HCT116 (cell line): ENCODE measurements around the gene SELP. TPM values are rescaled to one million over a fixed set of nuclear protein-coding genes. Genes with fewer than 3 reads are reported as not detected.

Experiments
- ATAC-seq: fragments of 200-7000 bp; cut with Tn5 transposase; 2 replicates; pipeline ENCODE4 v1.9.1; 2020; ENCODE audit warnings: mild to moderate bottlenecking, moderate library complexity
- BruUV-seq: library from RNA; stranded (reverse); fragments of 400-500 nt; replicated peaks from 2 replicates; lab custom pipeline; 2021; lab: Mats Ljungman, UMichigan
- CTCF ChIA-PET: fragments of 300-600 bp; sonication (Branson Sonifier 250); formaldehyde crosslinking; loops from one replicate; lab custom pipeline; 2021; ENCODE audit warnings: antibody characterized with exemption; lab: Charles Lee
- POLR2A ChIA-PET: fragments of 300-600, 350-600 bp; sonication (Branson Sonifier 250); formaldehyde crosslinking; loops from one replicate; lab custom pipeline; 2021; ENCODE audit warnings: antibody characterized with exemption; lab: Charles Lee
- RAD21 ChIA-PET, 2 experiments: fragments of 300-600 bp; sonication (Branson Sonifier 250); formaldehyde crosslinking; loops; one replicate each; lab custom pipeline; 2023; ENCODE audit warnings: low total read pairs in 2 of 2; ENCODE audit not compliant: uncharacterized antibody in 2 of 2, unreplicated experiment in 2 of 2, low non-redundant PET in 1 of 2; lab: Charles Lee
- DNase-seq: peaks from one replicate; pipeline ENCODE4 v3.0.0-alpha.2; 2010; ENCODE audit warnings: low read depth, low spot score
- H2AFZ ChIP-seq: fragments of 200-600 bp; shearing (Covaris generic), sonication (generic); 2 replicates; pipeline ENCODE4 v1.6.1; 2017; ENCODE audit warnings: low read depth, mixed run types, mixed read lengths, antibody characterized with exemption, low read length; ENCODE audit not compliant: poor library complexity, severe bottlenecking
- H3K27ac ChIP-seq: 2 replicates; pipeline ENCODE4 v1.5.1; 2012; ENCODE audit warnings: low read depth, low read length
- H3K27me3 ChIP-seq: fragments of 200-600 bp; sonication (generic); 2 replicates; pipeline ENCODE4 v1.6.1; 2016; ENCODE audit warnings: mixed run types, low read length, mixed read lengths; ENCODE audit not compliant: insufficient read depth
- H3K36me3 ChIP-seq, 2 experiments: fragments of 200-500 bp in 1 of 2; fragments of 200-600 bp in 1 of 2; sonication (Bioruptor generic) in 1 of 2; sonication (generic) in 1 of 2; 2 replicates each; pipeline versions ENCODE4 v1.5.1 to v1.6.1; 2014 to 2016; ENCODE audit warnings: low read length in 2 of 2, inconsistent platforms in 1 of 2, mixed read lengths in 1 of 2, mixed run types in 1 of 2; ENCODE audit not compliant: insufficient read depth in 2 of 2, control insufficient read depth in 1 of 2
- H3K4me1 ChIP-seq, 2 experiments: fragments of 200-600 bp in 1 of 2; sonication (generic) in 1 of 2; 2 replicates each; pipeline versions ENCODE4 v1.5.1 to v1.6.1; 2012 to 2017; ENCODE audit warnings: low read length in 2 of 2, inconsistent platforms in 1 of 2, mild to moderate bottlenecking in 1 of 2, mixed read lengths in 1 of 2, mixed run types in 1 of 2, moderate library complexity in 1 of 2; ENCODE audit not compliant: insufficient read depth in 2 of 2, control insufficient read depth in 1 of 2
- H3K4me2 ChIP-seq: fragments of 200-600 bp; sonication (generic); 2 replicates; pipeline ENCODE4 v1.6.1; 2017; ENCODE audit warnings: mixed run types, low read length, mixed read lengths
- H3K4me3 ChIP-seq, 2 experiments: fragments of 200-600 bp in 1 of 2; sonication (generic) in 1 of 2; replicated peaks in 1 of 2; 2 replicates each; pipeline ENCODE4 v1.5.1; 2011 to 2016; ENCODE audit warnings: low read length in 2 of 2, control low read depth in 1 of 2, low read depth in 1 of 2, mild to moderate bottlenecking in 1 of 2, mixed read lengths in 1 of 2, mixed run types in 1 of 2
- H3K79me2 ChIP-seq: fragments of 200-600 bp; sonication (generic); 2 replicates; pipeline ENCODE4 v1.6.1; 2017; ENCODE audit warnings: mild to moderate bottlenecking, mixed run types, low read length, moderate library complexity, mixed read lengths; ENCODE audit not compliant: insufficient read depth
- H3K9ac ChIP-seq: fragments of 200-600 bp; sonication (generic); 2 replicates; pipeline ENCODE4 v1.6.1; 2016; ENCODE audit warnings: low read length, mixed read lengths
- H3K9me2 ChIP-seq: fragments of 200-600 bp; sonication (generic), shearing (Covaris generic); 2 replicates; pipeline ENCODE4 v1.6.1; 2017; ENCODE audit warnings: mixed run types, mild to moderate bottlenecking, moderate library complexity; ENCODE audit not compliant: insufficient read depth
- H3K9me3 ChIP-seq, 2 experiments: fragments of 200-500 bp in 1 of 2; fragments of 200-600 bp in 1 of 2; sonication (Bioruptor generic) in 1 of 2; sonication (generic) in 1 of 2; 2 replicates each; pipeline ENCODE4 v1.6.1; 2014 to 2017; ENCODE audit warnings: low read length in 2 of 2, mixed read lengths in 2 of 2, inconsistent platforms in 1 of 2, low read depth in 1 of 2, mild to moderate bottlenecking in 1 of 2, mixed run types in 1 of 2, moderate library complexity in 1 of 2; ENCODE audit not compliant: control insufficient read depth in 1 of 2, insufficient read depth in 1 of 2
- H4K20me1 ChIP-seq: fragments of 200-600 bp; sonication (generic), shearing (Covaris generic); 2 replicates; pipeline ENCODE4 v1.6.1; 2017; ENCODE audit warnings: mixed run types, mild to moderate bottlenecking, moderate library complexity; ENCODE audit not compliant: insufficient read depth
- CBX3 ChIP-seq: IDR thresholded peaks from 2 replicates; pipeline ENCODE4 v1.6.1; 2012; ENCODE audit warnings: low read depth
- EZH2 ChIP-seq: fragments of 200-600 bp; sonication (generic); IDR thresholded peaks from 2 replicates; pipeline ENCODE4 v1.6.1; 2017; ENCODE audit warnings: antibody characterized with exemption, mixed run types
- FOSL1 ChIP-seq: IDR thresholded peaks from 2 replicates; pipeline ENCODE4 v1.6.1; 2012; ENCODE audit warnings: low read depth
- JUND ChIP-seq: IDR thresholded peaks from 2 replicates; pipeline ENCODE4 v1.6.1; 2012
- POLR2A ChIP-seq: IDR thresholded peaks from 2 replicates; pipeline ENCODE4 v1.7.0; 2011; ENCODE audit warnings: borderline replicate concordance; ENCODE audit not compliant: insufficient read depth, insufficient read length; ENCODE audit errors: extremely low read depth
- POLR2AphosphoS5 ChIP-seq: IDR thresholded peaks from 2 replicates; pipeline ENCODE4 v1.6.1; 2011; ENCODE audit warnings: mild to moderate bottlenecking, low read depth, low read length, moderate library complexity
- RAD21 ChIP-seq: IDR thresholded peaks from 2 replicates; pipeline ENCODE4 v1.6.1; 2012; ENCODE audit warnings: low read depth, mild to moderate bottlenecking
- SIN3A ChIP-seq: IDR thresholded peaks from 2 replicates; pipeline ENCODE4 v1.6.1; 2012; ENCODE audit warnings: low read depth
- SP1 ChIP-seq: IDR thresholded peaks from 2 replicates; pipeline ENCODE4 v1.6.1; 2012; ENCODE audit warnings: low read depth
- TCF7L2 ChIP-seq: IDR thresholded peaks from 2 replicates; pipeline ENCODE4 v1.7.0; 2011; ENCODE audit warnings: borderline replicate concordance, inconsistent platforms; ENCODE audit not compliant: insufficient read depth, insufficient read length; ENCODE audit errors: extremely low read depth
- YY1 ChIP-seq: IDR thresholded peaks from 2 replicates; pipeline ENCODE4 v1.6.1; 2011; ENCODE audit warnings: low read length, low read depth, moderate library complexity, mild to moderate bottlenecking; ENCODE audit not compliant: insufficient replicate concordance; ENCODE audit errors: extremely low read depth
- ZFX ChIP-seq: fragments of 450-650 bp; IDR thresholded peaks from 2 replicates; pipeline ENCODE4 v1.6.1; 2017
- intact Hi-C: fragments of 100-400 bp; cut with micrococcal nuclease; formaldehyde crosslinking; loops from 2 replicates; pipeline ENCODE4 v1.10.0; 2022
- total RNA-seq: library from RNA; stranded (reverse); gene quantifications from one replicate; pipeline ENCODE4 v1.2.1, GENCODE V29; 2021; ENCODE audit not compliant: unreplicated experiment
- TF ChIP-seq, protein P1 (sequence below): IDR thresholded peaks from 2 replicates; pipeline ENCODE4 v1.6.1; 2012
- TF ChIP-seq, protein P2 (sequence below): IDR thresholded peaks from 2 replicates; pipeline ENCODE4 v1.6.1; 2011; ENCODE audit warnings: mild to moderate bottlenecking, low read length, moderate library complexity; ENCODE audit not compliant: insufficient replicate concordance; ENCODE audit errors: extremely low read depth
- TF ChIP-seq, protein P3 (sequence below), 3 experiments: fragments of 200-600 bp in 1 of 3; sonication (generic) in 1 of 3; IDR thresholded peaks in 2 of 3; conservative IDR thresholded peaks in 1 of 3; 2 replicates each; pipeline ENCODE4 v1.5.1; 2012 to 2017; ENCODE audit warnings: low read depth in 2 of 3, low read length in 2 of 3, antibody characterized with exemption in 1 of 3, borderline replicate concordance in 1 of 3, control low read depth in 1 of 3, mild to moderate bottlenecking in 1 of 3, mixed read lengths in 1 of 3, mixed run types in 1 of 3, moderate library complexity in 1 of 3; ENCODE audit not compliant: insufficient read depth in 1 of 3

Gene SELP
- total RNA-seq, 1 experiment from 2014 or later, result not detected

DNA sequence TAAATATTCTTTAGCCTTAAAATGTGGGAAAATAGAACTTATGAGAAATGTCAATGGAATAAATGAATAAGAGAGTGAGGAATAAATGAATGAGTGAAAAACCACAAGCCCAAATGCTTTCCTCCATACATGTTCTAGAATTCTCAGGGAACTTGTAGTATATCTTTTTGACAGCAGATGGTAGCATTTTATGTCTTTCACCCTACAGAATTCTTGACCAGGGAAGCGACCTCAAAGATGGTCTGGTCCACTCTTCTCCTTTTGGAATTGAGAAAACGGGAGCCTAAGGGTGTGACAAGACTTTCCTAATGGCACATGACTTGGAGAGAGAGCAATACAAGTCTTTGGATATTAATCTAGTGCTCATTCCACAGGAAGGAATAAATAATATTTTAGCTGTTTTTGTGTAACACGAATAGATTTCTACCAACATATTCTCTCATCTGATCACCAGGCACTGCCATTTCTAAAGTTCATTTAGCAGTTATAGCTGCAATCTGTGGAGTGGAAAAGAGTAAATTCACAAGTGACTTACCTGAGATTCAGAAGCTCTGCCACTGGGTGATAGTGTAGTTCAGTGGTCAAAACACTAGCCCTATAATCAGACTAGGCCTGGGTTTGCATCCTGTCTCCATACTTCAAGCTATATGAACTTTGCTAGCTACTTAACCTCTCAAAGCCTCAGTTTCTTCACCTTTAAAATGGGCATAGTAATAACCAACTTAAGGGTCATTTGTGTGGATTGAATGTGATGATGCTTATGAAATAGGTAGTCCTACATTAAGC, 28.6 kb downstream of the SELP start:
- BruUV-seq, result no TSS peak
- no peaks in the 10 kb centered on the region for H3K36me3 ChIP-seq
- no peak overlapping the region for H3K4me3 ChIP-seq
- H3K4me1 ChIP-seq, result no peaks in the 10 kb centered on the region
- H3K9me3 ChIP-seq, result no peaks in the 10 kb centered on the region
- CTCF ChIA-PET, result interaction anchor here (0.9 to 2.2 kb wide), 4 partner anchors 109 to 208 kb away, joined by 3 to 21 read pairs (median 10); no protein-coding TSS in a partner anchor
- DNase-seq, result no peak
- H3K9ac ChIP-seq, result no peak overlapping the region
- RAD21 ChIA-PET, result interaction anchor here in 1 of 2 experiments (0.9 kb wide), 1 partner anchor 208 kb away, joined by 3 read pairs; no protein-coding TSS in a partner anchor
- H3K9me2 ChIP-seq, result no peaks in the 10 kb centered on the region
- intact Hi-C loops, result loop anchor here (1.0 to 5.0 kb wide), 3 partner anchors 110 to 1281 kb away; partner anchors contain the start of gene SELL
- ATAC-seq, result peak; percentile 67
- POLR2A ChIA-PET, result no interaction called here
- H3K4me2 ChIP-seq, result no peak overlapping the region
- TF ChIP-seq YY1 (no peak), SIN3A (no peak), SP1 (no peak), RAD21 (peak; percentile 73), FOSL1 (no peak), POLR2AphosphoS5 (no peak), POLR2A (no peak), ZFX (no peak), CBX3 (no peak), JUND (no peak), TCF7L2 (no peak), EZH2 (no peak)
- TF ChIP-seq, protein P1, sequence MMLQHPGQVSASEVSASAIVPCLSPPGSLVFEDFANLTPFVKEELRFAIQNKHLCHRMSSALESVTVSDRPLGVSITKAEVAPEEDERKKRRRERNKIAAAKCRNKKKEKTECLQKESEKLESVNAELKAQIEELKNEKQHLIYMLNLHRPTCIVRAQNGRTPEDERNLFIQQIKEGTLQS, result no peak
- TF ChIP-seq, protein P2, sequence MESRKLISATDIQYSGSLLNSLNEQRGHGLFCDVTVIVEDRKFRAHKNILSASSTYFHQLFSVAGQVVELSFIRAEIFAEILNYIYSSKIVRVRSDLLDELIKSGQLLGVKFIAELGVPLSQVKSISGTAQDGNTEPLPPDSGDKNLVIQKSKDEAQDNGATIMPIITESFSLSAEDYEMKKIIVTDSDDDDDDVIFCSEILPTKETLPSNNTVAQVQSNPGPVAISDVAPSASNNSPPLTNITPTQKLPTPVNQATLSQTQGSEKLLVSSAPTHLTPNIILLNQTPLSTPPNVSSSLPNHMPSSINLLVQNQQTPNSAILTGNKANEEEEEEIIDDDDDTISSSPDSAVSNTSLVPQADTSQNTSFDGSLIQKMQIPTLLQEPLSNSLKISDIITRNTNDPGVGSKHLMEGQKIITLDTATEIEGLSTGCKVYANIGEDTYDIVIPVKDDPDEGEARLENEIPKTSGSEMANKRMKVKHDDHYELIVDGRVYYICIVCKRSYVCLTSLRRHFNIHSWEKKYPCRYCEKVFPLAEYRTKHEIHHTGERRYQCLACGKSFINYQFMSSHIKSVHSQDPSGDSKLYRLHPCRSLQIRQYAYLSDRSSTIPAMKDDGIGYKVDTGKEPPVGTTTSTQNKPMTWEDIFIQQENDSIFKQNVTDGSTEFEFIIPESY, result no peak
- TF ChIP-seq, protein P3, sequence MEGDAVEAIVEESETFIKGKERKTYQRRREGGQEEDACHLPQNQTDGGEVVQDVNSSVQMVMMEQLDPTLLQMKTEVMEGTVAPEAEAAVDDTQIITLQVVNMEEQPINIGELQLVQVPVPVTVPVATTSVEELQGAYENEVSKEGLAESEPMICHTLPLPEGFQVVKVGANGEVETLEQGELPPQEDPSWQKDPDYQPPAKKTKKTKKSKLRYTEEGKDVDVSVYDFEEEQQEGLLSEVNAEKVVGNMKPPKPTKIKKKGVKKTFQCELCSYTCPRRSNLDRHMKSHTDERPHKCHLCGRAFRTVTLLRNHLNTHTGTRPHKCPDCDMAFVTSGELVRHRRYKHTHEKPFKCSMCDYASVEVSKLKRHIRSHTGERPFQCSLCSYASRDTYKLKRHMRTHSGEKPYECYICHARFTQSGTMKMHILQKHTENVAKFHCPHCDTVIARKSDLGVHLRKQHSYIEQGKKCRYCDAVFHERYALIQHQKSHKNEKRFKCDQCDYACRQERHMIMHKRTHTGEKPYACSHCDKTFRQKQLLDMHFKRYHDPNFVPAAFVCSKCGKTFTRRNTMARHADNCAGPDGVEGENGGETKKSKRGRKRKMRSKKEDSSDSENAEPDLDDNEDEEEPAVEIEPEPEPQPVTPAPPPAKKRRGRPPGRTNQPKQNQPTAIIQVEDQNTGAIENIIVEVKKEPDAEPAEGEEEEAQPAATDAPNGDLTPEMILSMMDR (IDR thresholded peaks at IDR 0.05 in 2 of 3, conservative IDR thresholded peaks at IDR 0.05 in 1 of 3; ENCODE audit: borderline replicate concordance in 1 of 3, insufficient read depth in 1 of 3, low read depth in 2 of 3, low read length in 2 of 3), result peak; percentile 25 to 59 (median 50); a peak in 4 of 6 replicates
- no peaks in the 10 kb centered on the region for H4K20me1 ChIP-seq
- no peak overlapping the region for H3K27ac ChIP-seq
- peak overlapping the region; percentile 66 for H2AFZ ChIP-seq
- peaks cover 5% of the 10 kb centered on the region; the same call in 1 of the 2 replicates for H3K27me3 ChIP-seq
- no peaks in the 10 kb centered on the region for H3K79me2 ChIP-seq
